Superior temporal gyrus (tissue), 1 donor: ENCODE measurements around the gene SYDE1.
A peak's percentile ranks its signal among the peaks of the same experiment; 100 is the strongest.

Source experiments
- DNase-seq: peaks from one replicate; pipeline ENCODE4 v3.0.0-alpha.2; 2016; ENCODE audit errors: extremely low spot score

Gene SYDE1

DNA sequence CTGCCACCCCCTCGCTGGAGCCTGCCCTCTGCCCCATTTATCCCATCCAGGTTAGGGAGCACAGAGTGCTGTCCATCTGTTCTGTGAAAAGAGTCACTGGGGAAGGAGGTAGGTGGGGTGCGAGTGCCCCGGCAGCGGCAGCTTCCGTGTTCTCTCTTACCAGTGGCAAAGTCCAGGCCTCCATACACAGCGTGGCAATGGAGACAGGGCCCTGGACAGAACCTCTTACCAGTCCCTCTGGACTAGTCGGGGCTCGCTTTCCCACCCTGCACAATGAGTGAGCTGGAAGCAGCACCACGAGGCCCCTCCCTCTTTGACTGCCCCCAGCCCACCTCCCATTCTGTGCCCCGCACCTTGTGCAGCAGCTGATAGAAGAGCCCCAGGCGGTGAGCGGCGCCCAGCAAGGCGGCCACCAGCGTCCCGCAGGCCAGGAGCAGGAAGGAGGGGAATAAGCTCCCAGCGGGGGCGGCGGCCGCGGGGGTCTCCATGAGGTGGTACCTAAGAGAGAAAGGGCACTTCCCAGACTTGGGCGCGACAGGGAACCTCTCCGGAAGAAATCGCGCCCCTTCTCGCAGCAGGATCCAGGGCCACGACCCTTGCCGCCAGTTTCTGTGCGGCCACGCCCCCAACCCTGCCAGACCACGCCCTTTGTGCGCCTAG, 17.5 kb downstream of the SYDE1 start:
- DNase-seq: peak; percentile 18

DNA sequence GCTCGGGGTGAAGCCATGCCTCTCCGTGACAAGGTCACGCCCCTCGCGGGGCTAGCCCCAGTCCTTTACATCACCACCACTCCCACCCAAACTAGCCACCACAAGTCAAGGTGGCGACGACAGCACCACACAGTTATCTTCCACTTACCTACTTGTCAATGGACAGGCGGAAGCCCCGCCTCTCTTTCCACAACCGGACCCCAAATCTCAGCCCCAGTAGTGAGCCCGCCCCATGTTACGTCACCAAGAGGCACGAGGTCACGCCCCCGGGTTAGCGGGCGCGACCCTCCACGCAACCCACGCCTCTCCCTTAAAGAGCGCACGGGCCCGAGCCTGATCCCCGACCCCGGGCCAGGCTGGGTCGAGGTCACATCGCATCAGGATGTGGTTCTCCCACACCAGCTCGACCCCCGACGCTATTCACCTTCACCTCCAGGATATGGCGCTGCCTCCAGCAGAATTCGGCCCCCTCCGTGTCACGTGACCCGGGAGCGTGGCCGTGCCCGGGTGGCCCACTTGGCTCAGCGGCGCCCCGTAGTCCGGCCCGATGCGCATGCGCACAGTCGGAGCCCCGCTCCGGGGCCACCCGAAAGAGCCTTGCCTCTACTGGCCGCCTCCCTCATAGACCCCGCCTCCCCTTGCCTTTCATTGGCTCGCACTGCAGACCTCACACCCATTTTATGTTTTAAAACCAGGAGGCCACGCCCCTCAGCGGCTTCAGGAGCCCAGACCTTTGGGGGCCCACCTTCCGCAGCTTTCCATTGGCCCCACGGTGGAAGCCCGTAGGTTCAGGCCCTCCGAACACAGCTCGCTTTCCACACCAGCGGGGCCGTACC, 18.2 kb downstream of the SYDE1 start:
- DNase-seq: peak; percentile 98

DNA sequence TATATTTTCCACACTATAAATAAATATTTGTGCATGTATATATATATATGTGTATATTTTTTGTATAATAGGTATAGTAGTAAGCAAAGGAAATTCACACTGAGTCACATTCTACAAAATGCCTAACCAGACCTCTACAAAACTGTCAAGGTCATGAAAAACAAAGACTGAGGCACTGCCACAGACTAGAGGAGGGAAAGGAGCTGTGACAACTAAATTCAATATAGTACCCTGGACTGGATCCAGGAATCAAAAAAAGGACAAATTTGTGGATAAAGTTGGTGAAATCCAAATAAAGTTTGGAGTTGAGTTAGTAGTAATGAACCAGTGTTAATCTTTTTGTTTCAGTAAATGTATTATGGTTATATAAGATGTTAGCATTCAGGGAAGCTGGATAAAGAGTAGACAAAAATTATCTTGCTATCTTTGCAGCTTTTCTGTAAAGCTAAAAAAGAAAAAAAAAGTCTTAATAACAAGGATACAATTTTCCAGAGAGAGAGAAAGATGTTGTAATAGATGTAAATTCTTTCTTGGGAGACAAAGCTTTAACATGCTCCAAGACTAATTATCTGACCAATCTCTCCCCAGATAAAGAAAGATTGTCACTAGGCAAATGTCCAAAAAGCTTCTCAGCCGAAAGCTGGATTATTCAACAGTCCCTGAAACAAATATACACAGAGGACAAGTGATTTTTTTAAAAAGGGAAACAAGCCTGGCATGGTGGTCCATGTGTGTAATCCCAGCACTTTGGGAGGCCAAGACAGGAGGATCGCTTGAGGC, 19.1 kb downstream of the SYDE1 start:
- peak; percentile 45 for DNase-seq

DNA sequence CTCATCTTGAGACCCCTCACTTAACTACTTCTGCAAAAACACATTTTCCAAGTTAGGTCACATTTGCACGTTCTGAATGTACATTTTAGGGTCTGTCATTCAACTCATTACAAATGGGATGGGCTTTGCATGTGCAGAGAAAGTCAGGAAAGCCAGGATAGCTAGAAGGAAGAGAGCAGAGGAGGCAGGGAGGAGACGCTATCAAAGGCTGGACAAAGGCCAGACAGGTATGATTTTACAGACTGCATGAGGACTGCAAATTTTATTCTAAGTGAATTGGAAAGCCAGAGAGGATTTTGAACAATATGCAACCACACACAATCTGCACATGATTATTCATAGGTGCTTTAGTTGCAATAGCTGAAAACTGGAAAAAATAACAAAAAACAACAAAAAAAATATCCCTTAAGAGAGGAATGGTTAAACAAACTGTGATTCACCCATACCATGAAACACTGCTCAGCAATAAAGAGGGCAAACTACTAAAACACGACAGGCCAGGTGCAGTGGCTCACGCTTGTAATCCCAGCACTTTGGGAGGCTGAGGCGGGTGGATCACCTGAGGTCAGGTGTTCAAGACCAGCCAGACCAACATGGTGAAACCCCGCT, 21.1 kb downstream of the SYDE1 start:
- no peak for DNase-seq

DNA sequence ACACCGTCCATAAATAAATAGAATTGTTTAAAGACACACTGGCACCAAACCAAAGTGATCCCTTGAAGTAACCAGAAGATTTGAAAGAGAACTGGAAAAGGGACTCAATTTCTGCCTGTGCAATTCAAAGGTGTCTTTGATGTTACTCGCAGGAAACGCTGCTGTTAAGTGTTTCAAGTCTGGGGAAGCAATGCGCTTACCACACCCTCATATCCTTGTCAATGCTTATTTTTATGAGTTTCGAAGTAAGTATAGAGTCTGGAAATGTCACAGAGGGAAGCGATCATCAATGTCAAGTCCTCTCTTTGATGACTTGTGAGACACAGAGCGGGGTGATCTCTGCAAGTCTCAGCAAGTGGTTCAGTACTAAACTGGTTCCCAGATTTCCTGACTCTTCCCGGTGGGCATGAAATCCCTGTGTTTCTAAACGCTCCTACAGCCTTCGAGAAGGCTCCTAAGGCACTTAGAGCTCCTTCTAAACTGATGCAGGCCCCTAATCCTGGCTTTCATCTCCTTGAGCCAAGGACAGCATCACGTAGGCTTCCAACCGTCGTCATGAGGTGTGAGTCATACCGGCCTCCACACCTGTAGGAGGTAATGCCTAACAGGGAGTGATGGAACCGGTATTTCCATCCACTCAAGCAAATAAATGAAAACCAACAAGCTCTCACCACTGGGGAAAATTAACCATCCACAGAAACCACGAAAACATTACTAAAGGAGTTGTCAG, 22.8 kb downstream of the SYDE1 start:
- no peak for DNase-seq

DNA sequence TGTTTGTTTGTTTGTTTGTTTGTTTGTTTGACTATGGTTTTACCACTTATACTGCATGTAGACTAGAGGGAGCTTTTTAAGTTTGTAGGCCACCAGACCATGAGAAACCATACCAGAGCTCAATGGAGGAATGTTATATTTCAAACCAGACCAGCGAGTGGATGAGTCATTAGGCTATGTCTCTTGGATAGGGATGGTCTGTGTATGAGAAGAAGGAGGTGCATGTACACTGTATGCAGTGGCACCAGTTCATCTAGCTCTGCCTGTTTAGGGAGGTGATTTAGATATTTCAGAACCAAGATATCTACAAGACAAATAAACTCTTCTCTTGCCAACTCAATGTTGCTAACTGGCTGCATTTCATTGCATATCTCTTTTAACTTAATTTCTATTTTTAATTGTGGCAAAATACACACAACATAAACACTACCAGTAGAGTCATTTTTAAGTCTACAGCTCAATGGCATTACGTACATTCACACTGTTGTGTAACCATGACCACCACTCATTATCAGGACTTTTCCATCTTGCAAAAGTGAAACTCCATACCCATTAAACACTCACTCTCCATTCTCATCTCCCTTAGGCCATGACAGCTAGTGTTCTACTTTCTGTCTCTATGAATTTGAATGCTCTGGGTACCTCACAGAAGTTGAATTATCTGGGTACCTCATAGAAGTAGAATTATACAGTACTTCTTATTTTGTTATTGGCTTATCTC, 29.2 kb downstream of the SYDE1 start:
- DNase-seq: no peak

DNA sequence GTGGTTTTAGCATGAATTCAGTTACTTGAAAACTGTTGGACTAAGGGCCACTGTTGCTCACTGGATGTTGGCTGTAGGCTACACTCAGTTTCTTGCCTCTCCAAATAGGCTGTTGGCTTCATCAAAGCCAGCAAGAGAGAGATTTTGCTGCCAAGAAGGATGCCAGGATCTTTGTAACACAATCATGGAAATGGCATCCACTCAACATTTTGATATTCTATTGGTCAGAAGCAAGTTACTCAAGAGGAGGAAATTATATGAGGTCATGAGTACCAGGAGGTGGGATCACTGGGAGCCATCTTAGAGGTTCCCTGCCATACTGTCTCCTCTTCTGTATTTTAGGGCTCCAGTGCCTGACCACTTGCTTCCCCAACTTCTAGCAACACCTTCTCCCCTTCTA, 30.6 kb downstream of the SYDE1 start:
- DNase-seq: no peak

DNA sequence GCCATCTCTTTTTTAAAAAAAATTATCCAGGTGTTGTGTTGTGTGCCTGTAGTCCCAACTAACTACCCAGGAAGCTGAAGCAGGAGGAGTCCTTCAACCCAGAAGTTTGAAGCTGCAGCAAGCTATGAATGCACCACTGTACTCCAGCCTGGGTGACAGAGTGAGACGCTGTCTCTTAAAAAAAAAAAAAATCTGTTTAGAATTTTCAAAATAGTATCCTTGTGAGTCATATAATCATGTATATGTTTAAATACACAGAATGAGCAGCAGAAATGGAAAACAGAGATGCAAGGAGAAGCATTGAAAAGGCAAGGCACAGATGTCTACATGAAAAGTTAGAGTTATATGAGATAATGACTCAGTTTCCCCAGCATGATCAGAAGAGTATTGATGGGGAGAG, 31.2 kb downstream of the SYDE1 start:
- no peak for DNase-seq

DNA sequence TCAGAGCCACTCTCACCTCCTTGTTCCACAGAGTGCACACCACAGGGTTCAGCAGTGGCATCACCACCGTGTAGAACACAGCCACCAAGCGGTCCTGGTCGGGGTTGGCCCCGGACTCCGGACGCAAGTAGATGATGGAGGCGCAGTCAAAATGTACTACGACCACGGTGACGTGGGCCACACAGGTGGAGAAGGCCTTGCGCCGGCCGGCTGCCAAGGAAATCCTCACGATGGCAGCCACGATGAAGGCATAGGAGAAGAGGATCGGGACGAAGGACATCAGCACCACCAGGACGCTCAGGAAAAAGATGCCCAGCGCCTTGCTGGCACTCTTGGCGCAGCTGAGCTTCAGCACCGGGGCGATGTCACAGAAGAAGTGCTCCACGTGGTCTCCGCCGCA, 33.9 kb downstream of the SYDE1 start:
- DNase-seq: no peak

DNA sequence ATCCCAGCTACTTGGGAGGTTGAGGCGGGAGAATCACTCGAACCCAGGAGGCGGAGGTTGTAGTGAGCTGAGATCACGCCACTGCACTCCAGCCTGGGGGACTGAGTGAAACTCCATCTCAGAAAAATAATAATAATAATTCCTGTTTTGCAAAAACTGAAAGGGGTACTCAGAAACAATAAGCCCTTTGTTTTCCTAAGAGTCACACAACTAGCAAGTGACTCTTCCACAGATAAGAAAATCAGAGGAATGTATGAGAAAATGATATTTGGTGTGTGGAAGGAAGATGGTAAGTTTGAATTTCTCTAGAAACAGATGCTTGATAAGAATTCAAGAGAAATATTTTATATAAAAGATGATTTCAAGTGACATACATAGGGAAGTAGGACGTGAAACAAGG, 35.1 kb downstream of the SYDE1 start:
- no peak for DNase-seq

DNA sequence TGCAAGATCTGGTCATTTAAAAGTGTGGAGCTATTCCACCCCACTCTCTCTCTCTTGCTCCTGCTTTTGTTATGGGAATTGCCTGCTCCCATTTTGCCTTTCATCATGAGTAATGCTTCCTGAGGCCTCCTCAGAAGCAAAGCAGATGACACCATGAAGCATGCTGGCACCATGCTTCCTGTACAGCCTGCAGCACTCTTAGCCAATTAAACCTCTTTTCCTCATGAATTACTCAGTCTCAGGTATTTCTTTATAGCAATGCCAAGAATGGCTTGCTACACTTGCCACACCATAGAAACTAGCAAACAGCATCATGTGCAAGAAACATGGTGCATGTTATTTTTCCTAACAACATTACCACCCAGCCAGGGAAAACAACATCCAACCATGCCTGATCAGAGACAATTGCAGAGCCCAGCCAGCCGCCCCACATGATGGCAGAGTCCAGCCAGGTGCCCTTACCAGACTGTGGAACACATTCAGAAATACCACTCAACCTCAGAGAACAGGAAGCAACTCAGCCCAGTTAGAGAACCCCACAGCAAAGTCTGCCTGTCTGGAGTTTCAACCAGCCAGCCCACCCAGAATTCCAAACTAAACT, 36.9 kb downstream of the SYDE1 start:
- DNase-seq: no peak

DNA sequence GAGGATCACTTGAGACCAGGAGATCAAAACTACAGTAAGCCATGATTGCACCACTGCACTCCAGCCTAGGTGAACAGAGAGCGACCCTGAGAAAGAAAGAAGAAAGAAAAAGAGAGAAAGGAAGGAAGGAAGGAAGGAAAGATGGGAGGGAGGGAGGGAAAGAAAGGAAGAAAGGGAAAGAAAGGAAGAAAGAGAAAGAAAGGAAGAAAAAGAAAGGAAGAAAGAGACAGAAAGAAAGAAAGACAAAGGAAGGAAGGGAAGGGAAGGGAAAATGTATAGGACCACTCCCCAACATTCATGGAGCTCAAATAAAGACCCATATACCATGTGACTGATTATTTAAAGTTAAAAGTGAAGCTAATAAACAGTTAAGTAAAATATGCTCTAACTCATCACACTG, 39.9 kb downstream of the SYDE1 start:
- no peak for DNase-seq

DNA sequence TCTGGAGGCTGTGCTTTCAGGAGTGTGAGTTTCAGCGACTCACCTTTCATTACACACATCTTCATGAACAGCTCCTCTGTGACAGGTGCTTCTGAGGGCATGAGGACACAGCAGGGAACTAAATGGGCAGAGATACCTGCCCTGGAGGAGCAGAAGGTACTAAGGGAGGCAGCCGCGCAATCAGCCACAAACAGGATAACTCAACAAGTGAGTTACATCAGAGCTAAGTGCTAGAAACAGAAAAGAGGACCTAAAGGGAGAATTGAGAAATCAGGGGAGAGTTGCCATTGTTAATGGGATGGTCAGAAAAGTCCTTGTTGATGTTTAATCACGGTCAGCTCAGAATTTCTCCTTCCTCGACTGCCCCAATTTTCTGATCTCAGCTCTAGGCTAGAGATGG, 42.5 kb downstream of the SYDE1 start:
- DNase-seq: no peak

DNA sequence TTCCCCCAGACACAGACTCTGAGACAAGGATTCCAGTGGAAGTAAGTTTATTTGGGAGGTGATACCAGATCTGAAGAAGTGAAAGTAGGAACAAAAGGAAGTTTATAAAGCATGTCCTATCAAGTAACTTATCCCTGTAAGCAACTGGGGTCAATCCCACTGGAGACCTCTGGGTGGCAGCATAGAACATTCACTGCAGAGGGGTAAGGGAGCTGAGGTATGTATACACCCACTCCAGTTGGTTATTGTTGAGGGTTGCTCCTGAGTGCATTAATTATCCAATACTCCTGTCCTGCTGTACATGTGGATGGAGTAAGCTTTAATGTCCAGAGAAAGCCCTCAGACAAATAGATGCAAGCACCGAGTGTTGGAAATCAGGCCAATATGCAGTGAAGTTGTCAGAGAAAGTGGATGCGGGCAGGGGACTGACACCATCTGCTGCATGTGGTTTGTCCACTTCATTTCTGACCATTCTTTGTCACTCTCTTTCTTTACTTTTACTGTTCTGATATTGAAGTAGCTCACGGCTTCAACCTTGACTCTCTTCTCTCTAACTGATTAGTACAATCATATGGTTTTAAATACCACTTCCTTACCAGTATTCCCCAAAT, 46.9 kb downstream of the SYDE1 start:
- DNase-seq: no peak

DNA sequence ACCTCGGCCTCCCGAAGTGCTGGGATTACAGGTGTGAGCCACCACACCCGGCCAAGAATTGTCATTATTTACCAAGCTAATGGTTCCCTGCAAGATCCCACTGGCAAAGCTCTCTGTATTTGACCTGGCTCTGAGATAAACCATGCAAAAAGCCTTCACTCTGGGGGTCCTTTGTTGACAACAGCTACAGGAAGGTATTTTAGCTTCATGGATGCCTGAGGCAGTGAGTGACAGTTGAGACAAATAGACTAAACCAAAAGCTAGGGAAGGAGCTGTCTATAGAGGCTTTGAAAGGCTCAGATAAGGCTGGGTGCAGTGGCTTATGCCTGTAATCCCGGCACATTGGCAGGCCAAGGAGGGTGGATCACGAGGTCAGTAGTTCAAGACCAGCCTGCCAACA, 48.1 kb downstream of the SYDE1 start:
- DNase-seq: no peak

DNA sequence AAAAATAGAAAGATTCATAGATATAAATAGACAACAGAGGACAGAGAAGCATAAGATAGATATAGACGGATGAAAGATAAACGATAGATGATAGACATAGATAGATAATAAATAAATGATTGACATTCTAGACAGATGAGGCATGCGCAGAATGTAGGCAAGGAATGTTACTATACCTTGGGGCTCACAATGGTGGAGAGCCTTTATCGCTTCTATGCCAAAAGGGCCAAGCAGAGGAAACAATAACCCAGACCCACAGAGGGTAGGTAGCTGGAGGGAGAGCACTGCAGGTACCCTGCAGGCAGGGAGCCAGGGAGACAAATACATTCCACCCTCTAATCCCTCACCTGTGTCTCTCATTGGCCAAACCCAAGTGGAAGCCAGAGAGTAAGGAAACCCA, 49.2 kb downstream of the SYDE1 start:
- no peak for DNase-seq

DNA sequence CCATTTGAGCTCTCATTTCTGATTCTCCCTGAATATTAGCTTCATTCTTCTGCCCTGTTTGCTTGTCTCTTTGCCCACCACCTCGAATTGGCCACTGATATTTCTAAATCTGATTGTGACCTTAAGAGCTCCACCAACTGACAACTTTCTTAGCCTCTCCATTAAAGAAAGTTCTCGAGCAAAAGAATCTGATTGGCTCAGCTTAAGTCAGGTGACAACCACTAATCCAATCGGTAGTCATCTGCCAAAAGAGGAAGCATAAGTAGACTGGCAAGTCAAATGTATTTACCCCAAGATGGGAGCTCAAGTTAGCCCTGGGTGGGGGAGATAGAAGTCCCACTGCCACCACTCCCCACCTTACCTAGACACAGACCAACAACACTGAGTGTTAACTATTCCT, 52.0 kb downstream of the SYDE1 start:
- DNase-seq: no peak

DNA sequence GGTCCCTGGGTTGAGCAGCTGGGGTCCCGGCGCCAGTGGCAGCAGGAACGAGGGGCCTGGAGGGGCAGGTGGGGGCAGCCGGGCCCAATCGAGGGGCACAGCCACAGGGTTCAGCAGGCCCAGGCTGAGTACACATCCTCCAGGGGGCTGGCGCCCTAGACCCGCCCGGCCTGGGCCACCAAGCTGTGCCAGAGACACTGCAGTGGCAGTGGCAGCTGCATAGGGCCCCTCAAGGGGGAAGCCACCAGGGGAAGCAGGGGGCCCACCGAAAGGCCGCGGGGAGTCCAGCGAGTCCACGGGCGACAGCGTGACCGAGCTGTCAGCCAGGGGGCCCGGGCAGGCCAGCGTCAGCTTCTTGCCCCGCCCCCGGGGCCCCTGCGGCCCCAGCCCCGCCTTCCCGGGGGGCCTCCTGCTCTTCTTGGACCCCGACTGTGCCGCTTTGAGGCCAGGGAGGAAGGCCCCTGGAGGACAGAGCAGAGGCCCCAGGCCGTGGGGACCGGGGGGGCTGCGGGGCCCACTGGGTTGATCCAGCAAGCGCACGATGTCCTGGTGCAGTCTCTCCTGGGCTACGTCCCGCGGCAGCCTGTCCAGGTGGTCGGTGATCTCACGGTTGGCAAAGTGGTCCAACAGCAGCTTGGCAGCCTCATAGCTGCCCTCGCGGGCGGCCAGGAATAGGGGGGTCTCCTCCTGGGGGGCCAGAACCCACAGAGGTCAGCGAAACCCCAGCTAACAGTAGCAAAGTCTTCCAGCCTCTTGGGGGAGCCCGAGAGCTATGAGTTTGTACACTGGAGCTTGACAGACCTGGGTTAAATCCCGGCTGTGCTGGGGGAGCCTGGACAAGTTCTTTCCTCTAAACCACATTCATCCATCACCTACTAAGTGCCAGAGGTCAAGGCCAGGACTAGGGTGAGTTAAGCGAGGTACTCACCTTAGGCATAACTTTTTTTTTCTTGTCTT, 54.1 kb downstream of the SYDE1 start:
- no peak for DNase-seq
